A172 (cell line): ENCODE results near the gene USP32. TPM values are rescaled to one million over a fixed set of nuclear protein-coding genes. Genes with fewer than 3 reads are reported as not detected.
A peak's percentile ranks its signal among the peaks of the same experiment; 100 is the strongest.

Experiments used
- DNase-seq: peaks from one replicate; pipeline ENCODE4 v3.0.0-alpha.2; 2015; ENCODE audit warnings: low spot score
- total RNA-seq: library from RNA; depleted of rRNA; stranded (reverse); fragments of >200 nt; shearing (Covaris generic); gene quantifications from 2 replicates; pipeline ENCODE4 v1.2.3, GENCODE V29; 2014

USP32 gene
- total RNA-seq, 1 experiment from 2014 or later = 39.0 TPM

GRCh38 chr17:60297760-60298401 is 94.1 kb downstream of the USP32 start:
- no peak for DNase-seq

- DNase-seq = no peak
These were observed 95.8 kb downstream of the USP32 start for GRCh38 chr17:60296177-60296576.

GRCh38 chr17:60293580-60294335 is 98.2 kb downstream of the USP32 start:
- no peak for DNase-seq

- DNase-seq = no peak
These were observed 99.2 kb downstream of the USP32 start for GRCh38 chr17:60292697-60293096.

- DNase-seq = no peak
These were observed 107.2 kb downstream of the USP32 start for GRCh38 chr17:60284709-60285108.

- DNase-seq = no peak
These were observed 108.1 kb downstream of the USP32 start for GRCh38 chr17:60283816-60284215.

GRCh38 chr17:60280673-60281072 is 111.3 kb downstream of the USP32 start:
- DNase-seq = no peak

GRCh38 chr17:60278237-60278636 is 113.7 kb downstream of the USP32 start:
- no peak for DNase-seq

- DNase-seq = no peak
These were observed 114.7 kb downstream of the USP32 start for GRCh38 chr17:60277258-60277657.

GRCh38 chr17:60269417-60269816 is 122.5 kb downstream of the USP32 start:
- no peak for DNase-seq

- no peak for DNase-seq
These were observed 131.4 kb downstream of the USP32 start for GRCh38 chr17:60260540-60260939.

- no peak for DNase-seq
These were observed 133.6 kb downstream of the USP32 start for GRCh38 chr17:60258313-60258712.

GRCh38 chr17:60256174-60256573 is 135.8 kb downstream of the USP32 start:
- DNase-seq = peak; percentile 31

- DNase-seq = no peak
These were observed 138.9 kb downstream of the USP32 start for GRCh38 chr17:60253048-60253447.

- no peak for DNase-seq
These were observed 139.5 kb downstream of the USP32 start for GRCh38 chr17:60252459-60252858.

GRCh38 chr17:60249290-60249826 is 142.6 kb downstream of the USP32 start:
- no peak for DNase-seq

- no peak for DNase-seq
These were observed 143.2 kb downstream of the USP32 start for GRCh38 chr17:60248618-60249289.

GRCh38 chr17:60247836-60248461 is 144.0 kb downstream of the USP32 start:
- no peak for DNase-seq

- DNase-seq = no peak
These were observed 147.3 kb downstream of the USP32 start for GRCh38 chr17:60244656-60245055.

GRCh38 chr17:60240290-60240689 is 151.6 kb downstream of the USP32 start:
- DNase-seq = no peak

GRCh38 chr17:60231691-60232090 is 160.2 kb downstream of the USP32 start:
- DNase-seq = peak; percentile 19

GRCh38 chr17:60231234-60231633 is 160.7 kb downstream of the USP32 start:
- peak; percentile 38 for DNase-seq
